K562 (cell line): ENCODE data around the gene HSD3B7. TPM values are rescaled to one million over a fixed set of nuclear protein-coding genes. Genes with fewer than 3 reads are reported as not detected.
A peak's percentile ranks its signal among the peaks of the same experiment; 100 is the strongest.

Experiments
- ATF1 ChIP-seq, 2 experiments: fragments of 450-650 bp in 1 of 2; IDR thresholded peaks; 2 replicates each; pipeline ENCODE4 v1.6.1; 2016; ENCODE audit warnings: missing compliant biosample characterization in 1 of 2, missing genetic modification characterization in 1 of 2
- BCL6 ChIP-seq: fragments of 250-450 bp; sonication (Bioruptor Pico); IDR thresholded peaks from 2 replicates; pipeline ENCODE4 v1.4.0; 2020
- CBX3 ChIP-seq, 2 experiments: IDR thresholded peaks; 1 replicate in 1 of 2; 2 replicates in 1 of 2; pipeline ENCODE4 v1.6.1; 2012; ENCODE audit warnings: inconsistent platforms in 2 of 2, low read length in 2 of 2, borderline replicate concordance in 1 of 2, control low read depth in 1 of 2
- CHD4 ChIP-seq: fragments of 200-600 bp; sonication (generic); IDR thresholded peaks from 3 replicates; pipeline ENCODE4 v1.6.1; 2012; ENCODE audit warnings: low read depth, mild to moderate bottlenecking, mixed read lengths, low read length, inconsistent platforms; ENCODE audit not compliant: insufficient read depth, insufficient replicate concordance, poor library complexity, severe bottlenecking
- E2F1 ChIP-seq: sonication (generic); formaldehyde crosslinking; IDR thresholded peaks from 2 replicates; pipeline ENCODE4 v1.8.1; 2023; ENCODE audit warnings: mild to moderate bottlenecking, missing genetic modification reagents, moderate library complexity
- E2F5 ChIP-seq: sonication (generic); formaldehyde crosslinking; IDR thresholded peaks from 2 replicates; pipeline ENCODE4 v1.8.0; 2022; ENCODE audit warnings: mild to moderate bottlenecking, missing genetic modification reagents
- FOXJ2 ChIP-seq: fragments of 200-800 bp; sonication (Bioruptor generic); IDR thresholded peaks from 2 replicates; pipeline ENCODE4 v1.6.1; 2016; ENCODE audit warnings: missing genetic modification characterization, missing compliant biosample characterization
- FOXK2 ChIP-seq, 2 experiments: fragments of 450-650 bp; IDR thresholded peaks in 1 of 2; conservative IDR thresholded peaks in 1 of 2; 2 replicates each; pipeline ENCODE4 v1.6.1; 2016; ENCODE audit warnings: low read depth in 2 of 2, mild to moderate bottlenecking in 1 of 2
- HNRNPUL1 ChIP-seq: fragments of 200-400 bp; formaldehyde crosslinking; IDR thresholded peaks from 2 replicates; pipeline ENCODE4 v1.6.1; 2017; ENCODE audit warnings: low read length
- MBD2 ChIP-seq: sonication (generic); IDR thresholded peaks from 2 replicates; pipeline ENCODE4 v1.6.1; 2016; ENCODE audit warnings: low read depth, borderline replicate concordance
- NCOR1 ChIP-seq: fragments of 450-650 bp; IDR thresholded peaks from 2 replicates; pipeline ENCODE4 v1.6.1; 2016; ENCODE audit warnings: mild to moderate bottlenecking, moderate library complexity
- NELFE ChIP-seq: IDR thresholded peaks from 2 replicates; pipeline ENCODE4 v1.6.1; 2011; ENCODE audit warnings: mild to moderate bottlenecking; ENCODE audit not compliant: insufficient read depth, insufficient read length
- NR3C1 ChIP-seq: sonication (generic); formaldehyde crosslinking; IDR thresholded peaks from 2 replicates; pipeline ENCODE4 v1.8.1; 2022; ENCODE audit warnings: missing genetic modification reagents
- RB1 ChIP-seq: fragments of 450-650 bp; IDR thresholded peaks from 2 replicates; pipeline ENCODE4 v1.6.1; 2017; ENCODE audit warnings: low read depth, mild to moderate bottlenecking
- RREB1 ChIP-seq: fragments of 250-450 bp; sonication (Bioruptor Pico); IDR thresholded peaks from 2 replicates; pipeline ENCODE4 v1.4.0; 2020
- SIRT6 ChIP-seq: IDR thresholded peaks from one replicate; pipeline ENCODE4 v1.6.1; 2012; ENCODE audit warnings: low read depth, mild to moderate bottlenecking, control low read depth, inconsistent platforms, low read length, moderate library complexity
- ZFPM2 ChIP-seq: fragments of 250-450 bp; sonication (Bioruptor Pico); IDR thresholded peaks from 2 replicates; pipeline ENCODE4 v1.5.1; 2022; ENCODE audit warnings: mild to moderate bottlenecking
- ZNF174 ChIP-seq: fragments of 250-450 bp; sonication (Bioruptor Pico); IDR thresholded peaks from 2 replicates; pipeline ENCODE4 v1.4.0; 2020; ENCODE audit warnings: mild to moderate bottlenecking
- ZNF764 ChIP-seq: fragments of 250-450 bp; sonication (Bioruptor Pico); IDR thresholded peaks from 2 replicates; pipeline ENCODE4 v1.4.0; 2020; ENCODE audit warnings: low read depth, mild to moderate bottlenecking, moderate library complexity
- ZNF778 ChIP-seq: fragments of 450-650 bp; formaldehyde crosslinking; IDR thresholded peaks from 2 replicates; pipeline ENCODE4 v1.4.0; 2020; ENCODE audit warnings: mild to moderate bottlenecking, moderate library complexity
- ZNF780A ChIP-seq: fragments of 250-450 bp; sonication (Bioruptor Pico); IDR thresholded peaks from 2 replicates; pipeline ENCODE4 v1.5.0; 2021; ENCODE audit warnings: mild to moderate bottlenecking
- polyA plus RNA-seq, 8 experiments: library from polyadenylated mRNA; depleted of rRNA in 4 of 8; stranded (reverse) in 5 of 8; unstranded in 3 of 8; fragments of >200 nt; fragmentation: Nextera tagmentation in 2 of 8; fragmentation: Illumina TruSeq in 1 of 8; extraction: Ambion mirVana in 2 of 8; extraction: Trizol in 1 of 8; gene quantifications; 2 replicates each; pipeline versions ENCODE4 v1.2.1 to v1.2.3, GENCODE V29; 2011 to 2014; ENCODE audit warnings: inconsistent platforms in 1 of 8, missing spikeins in 1 of 8
- total RNA-seq, 7 experiments: library from RNA; depleted of rRNA in 6 of 7; stranded (reverse); fragments of >200 nt in 6 of 7; fragmentation: Illumina TruSeq in 2 of 7; extraction: Trizol in 2 of 7; gene quantifications; 2 replicates each; pipeline versions ENCODE4 v1.2.1 to v1.2.3, GENCODE V29; 2011 to 2021; ENCODE audit warnings: low replicate concordance in 1 of 7

The HSD3B7 gene
- total and polyA plus RNA-seq, 9 of the 15 experiments (the other 6 are each of a cell fraction or from before 2014, with no cell fraction given) = 5.4 to 49.1 (median 23.0) TPM

GRCh38 chr16:30949650-30950515 lies 35.1 kb upstream of the HSD3B7 start (continued):
- TF ChIP-seq RREB1 (CRISPR knock-in tag) (peak; percentile 75), SIRT6 (peak; percentile 61), ATF1 (CRISPR knock-in tag; IDR thresholded peaks at IDR 0.05) (no peak), ATF1 (tag; IDR thresholded peaks at IDR 0.05) (peak; percentile 52; the same call in 1 of the 2 replicates), ZNF764 (CRISPR knock-in tag) (no peak), CBX3 (IDR thresholded peaks at IDR 0.05; ENCODE audit: borderline replicate concordance in 1 of 2, low read length in 2 of 2) (no peak; a peak in 1 of 3 replicates), E2F5 (no peak), NCOR1 (peak; percentile 70), BCL6 (CRISPR knock-in tag) (no peak), ZNF778 (CRISPR knock-in tag) (no peak), E2F1 (CRISPR knock-in tag) (no peak), CHD4 (no peak), MBD2 (peak; percentile 54; the same call in 1 of the 2 replicates), ZNF174 (CRISPR knock-in tag) (no peak), NELFE (no peak), HNRNPUL1 (no peak), NR3C1 (CRISPR knock-in tag) (no peak), ZNF780A (CRISPR knock-in tag) (no peak), FOXJ2 (tag) (no peak), RB1 (no peak; the same call in 1 of the 2 replicates), FOXK2 (conservative IDR thresholded peaks at IDR 0.05 in 1 of 2, IDR thresholded peaks at IDR 0.05 in 1 of 2; ENCODE audit: low read depth in 2 of 2) (no peak; a peak in 2 of 4 replicates), ZFPM2 (peak; percentile 72; the same call in 1 of the 2 replicates)
